ENCODE measurements around the gene EIF4A3.

Gene EIF4A3

DNA sequence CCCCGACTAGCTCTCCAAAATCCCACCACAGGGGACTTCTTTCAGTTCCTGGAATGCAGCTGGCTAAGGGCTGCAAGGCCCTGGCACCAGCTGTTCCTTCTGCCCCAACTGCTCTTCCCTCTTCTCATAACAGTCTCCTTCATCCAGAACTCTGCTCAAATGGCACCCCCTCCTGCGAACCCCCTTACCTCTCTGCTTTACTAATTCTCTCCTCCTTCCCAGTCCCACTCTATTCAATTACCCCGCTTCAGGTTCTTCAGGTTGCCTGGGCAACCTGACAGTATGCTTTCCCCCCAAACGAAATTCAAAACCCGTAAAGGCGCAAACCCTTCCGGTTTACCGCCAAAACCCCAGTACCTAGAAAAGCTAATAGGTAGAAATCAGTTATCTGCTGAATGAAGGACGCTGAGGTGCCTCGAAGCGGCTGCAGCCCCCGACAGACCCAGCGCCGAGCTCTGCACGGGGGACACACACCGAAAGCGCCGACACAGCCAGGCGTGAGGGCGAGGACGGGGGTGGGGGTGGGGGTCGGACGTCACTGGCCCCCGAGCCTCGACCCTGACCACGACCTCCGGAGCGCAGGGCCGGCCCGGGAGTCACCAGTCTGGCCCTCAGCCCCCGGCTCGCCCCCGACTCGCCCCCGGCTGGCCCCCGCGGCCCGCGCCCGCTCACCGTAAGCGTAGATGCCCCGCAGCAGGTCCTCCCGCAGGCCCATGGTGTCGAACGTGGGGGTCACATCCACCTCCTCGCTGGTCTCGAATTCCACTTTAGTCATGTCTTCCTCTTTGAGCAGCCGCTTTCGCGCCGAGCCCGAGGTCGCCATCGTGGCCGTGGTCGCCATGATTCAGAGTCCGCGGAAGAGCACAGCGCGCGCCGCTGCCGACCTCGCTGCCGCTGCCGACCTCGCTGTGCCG lies 550 bp downstream of the EIF4A3 start:
- DNase-seq (ENCODE audit: extremely low spot score) = no peak
- TF ChIP-seq, protein P1, sequence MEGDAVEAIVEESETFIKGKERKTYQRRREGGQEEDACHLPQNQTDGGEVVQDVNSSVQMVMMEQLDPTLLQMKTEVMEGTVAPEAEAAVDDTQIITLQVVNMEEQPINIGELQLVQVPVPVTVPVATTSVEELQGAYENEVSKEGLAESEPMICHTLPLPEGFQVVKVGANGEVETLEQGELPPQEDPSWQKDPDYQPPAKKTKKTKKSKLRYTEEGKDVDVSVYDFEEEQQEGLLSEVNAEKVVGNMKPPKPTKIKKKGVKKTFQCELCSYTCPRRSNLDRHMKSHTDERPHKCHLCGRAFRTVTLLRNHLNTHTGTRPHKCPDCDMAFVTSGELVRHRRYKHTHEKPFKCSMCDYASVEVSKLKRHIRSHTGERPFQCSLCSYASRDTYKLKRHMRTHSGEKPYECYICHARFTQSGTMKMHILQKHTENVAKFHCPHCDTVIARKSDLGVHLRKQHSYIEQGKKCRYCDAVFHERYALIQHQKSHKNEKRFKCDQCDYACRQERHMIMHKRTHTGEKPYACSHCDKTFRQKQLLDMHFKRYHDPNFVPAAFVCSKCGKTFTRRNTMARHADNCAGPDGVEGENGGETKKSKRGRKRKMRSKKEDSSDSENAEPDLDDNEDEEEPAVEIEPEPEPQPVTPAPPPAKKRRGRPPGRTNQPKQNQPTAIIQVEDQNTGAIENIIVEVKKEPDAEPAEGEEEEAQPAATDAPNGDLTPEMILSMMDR (IDR thresholded peaks at IDR 0.05; ENCODE audit: control extremely low read depth, extremely low read depth, low read depth, missing control alignments) = no peak
- ChIA-PET CTCF (interaction anchor here (1.0 to 1.7 kb wide), 3 partner anchors 45 to 138 kb away, joined by 3 to 7 read pairs (median 3); partner anchors contain the start of gene GAA), POLR2A (interaction anchor here (0.6 to 2.1 kb wide), 10 partner anchors 10 to 1371 kb away, joined by 3 to 16 read pairs (median 5); partner anchors contain the start of genes CEP131 and GAA)

DNA sequence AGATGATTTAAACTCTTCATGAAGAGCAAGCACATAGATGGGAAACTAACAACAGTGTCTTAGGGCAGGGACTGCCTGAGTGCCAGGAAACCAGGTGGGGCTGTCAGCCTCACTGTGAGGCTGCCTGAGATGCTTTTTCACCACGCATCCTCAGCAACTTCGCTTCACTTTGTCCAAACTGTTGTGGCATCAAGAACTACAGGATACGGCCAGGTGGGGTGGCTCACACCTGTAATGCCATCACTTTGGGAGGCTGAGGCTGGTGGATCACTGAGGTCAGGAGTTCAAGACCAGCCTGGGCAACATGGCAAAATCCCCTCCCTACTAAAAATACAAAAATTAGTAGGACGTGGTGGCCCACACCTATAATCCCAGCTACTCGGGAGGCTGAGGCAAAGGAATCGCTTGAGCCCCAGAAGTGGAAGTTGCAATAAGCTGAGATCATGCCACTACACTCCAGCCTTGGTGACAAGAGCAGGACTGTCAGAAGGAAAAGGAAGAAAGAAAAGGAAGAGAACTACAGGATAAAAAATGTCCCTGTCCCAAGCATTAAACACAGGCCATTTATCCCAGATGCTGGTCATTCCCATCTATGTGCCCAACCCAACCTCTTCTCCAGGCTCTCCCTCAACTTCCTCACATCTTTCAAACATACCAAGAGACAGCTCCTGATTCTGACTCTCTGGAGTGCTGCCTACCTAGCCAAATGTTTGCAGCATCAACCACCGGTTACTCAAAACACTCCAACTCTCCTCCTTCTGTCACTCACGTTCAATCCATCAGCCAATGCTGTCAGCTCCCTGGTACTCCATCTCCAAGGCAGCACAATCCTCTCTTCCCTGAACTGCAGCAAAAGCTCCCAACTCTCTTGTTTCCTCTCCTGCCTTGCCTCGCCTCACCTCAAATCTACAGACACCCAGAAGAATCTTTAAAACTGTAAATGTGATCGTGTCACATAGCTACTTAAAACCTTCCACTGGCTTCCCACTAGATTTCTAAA lies 1.6 kb downstream of the EIF4A3 start:
- CTCF ChIA-PET = interaction anchor here (1.0 to 1.7 kb wide), 4 partner anchors 44 to 139 kb away, joined by 3 to 7 read pairs (median 3); partner anchors contain the start of gene GAA
- POLR2A ChIA-PET = interaction anchor here (0.6 to 2.1 kb wide), 9 partner anchors 9 to 1078 kb away, joined by 3 to 16 read pairs (median 5); partner anchors contain the start of genes CEP131 and GAA
- TF ChIP-seq, protein P1 (IDR thresholded peaks at IDR 0.05; ENCODE audit: control extremely low read depth, extremely low read depth, low read depth, missing control alignments) = no peak
- DNase-seq (ENCODE audit: extremely low spot score) = no peak

DNA sequence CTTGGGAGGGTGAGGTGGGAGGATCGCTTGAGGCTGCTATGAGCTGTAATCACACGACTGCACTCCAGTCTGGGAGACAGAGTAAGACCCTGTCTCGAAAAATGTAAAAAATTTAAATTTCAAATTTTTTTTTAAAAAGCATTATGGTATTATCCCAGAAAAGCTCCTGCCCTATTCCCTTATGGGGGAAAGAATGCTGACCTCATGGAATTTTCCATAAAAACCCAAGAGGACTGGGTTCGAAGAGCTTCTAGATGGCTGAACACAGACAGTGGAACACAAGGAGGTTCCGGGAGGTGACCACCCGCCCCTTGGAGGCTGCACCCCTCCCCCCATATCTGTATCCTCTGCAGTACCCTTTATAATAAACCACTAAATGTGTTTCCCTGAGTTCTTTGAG lies 4.0 kb downstream of the EIF4A3 start:
- ChIA-PET POLR2A (interaction anchor here (1.6 to 2.6 kb wide), 2 partner anchors 9 to 42 kb away, joined by 4 to 13 read pairs; partner anchors contain the start of gene GAA), CTCF (interaction anchor here (1.2 to 2.6 kb wide), 2 partner anchors 16 to 41 kb away, joined by 3 to 8 read pairs; partner anchors contain the start of gene GAA)
- DNase-seq (ENCODE audit: extremely low spot score) = no peak
- TF ChIP-seq, protein P1 (IDR thresholded peaks at IDR 0.05; ENCODE audit: control extremely low read depth, extremely low read depth, low read depth, missing control alignments) = no peak

DNA sequence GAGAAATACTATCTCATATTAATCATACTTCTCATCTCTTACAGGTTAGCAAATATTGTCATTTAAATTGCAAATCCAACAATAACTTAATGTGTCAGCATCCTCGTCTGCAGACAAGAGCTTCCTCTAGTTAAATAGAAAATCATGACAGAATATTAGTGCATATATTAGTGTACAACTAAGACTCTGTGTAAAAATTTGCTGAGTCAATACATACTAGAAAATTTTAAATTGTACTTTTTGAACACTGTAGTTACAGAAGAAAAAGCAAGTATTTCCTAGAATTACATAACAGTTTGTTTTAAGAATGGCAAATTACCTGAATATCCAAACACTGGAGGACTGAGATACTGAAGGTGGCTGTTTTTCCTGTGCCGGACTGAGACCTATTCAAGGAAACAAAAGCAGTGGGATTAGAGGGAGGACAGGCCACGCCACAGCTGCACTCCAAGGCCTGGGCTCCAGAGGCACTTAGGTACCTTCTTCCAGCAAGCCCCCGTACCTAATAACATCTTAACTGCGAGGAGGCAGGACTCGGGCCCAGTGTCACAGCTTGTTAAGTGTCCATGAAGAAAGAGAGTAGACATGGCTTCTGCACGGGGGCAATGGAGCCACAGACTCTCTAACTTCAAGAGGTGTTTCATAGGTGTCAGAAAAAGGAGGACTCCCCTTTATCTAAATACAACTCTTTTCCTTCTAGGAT lies 5.3 kb downstream of the EIF4A3 start:
- ChIA-PET CTCF (interaction anchor here (2.6 kb wide), 1 partner anchor 40 kb away, joined by 8 read pairs; the partner anchor contains the start of gene GAA), POLR2A (interaction anchor here (0.8 to 1.2 kb wide), 2 partner anchors 40 to 70 kb away, joined by 3 read pairs; partner anchors contain the start of gene GAA)
- no peak for DNase-seq (ENCODE audit: extremely low spot score)
- TF ChIP-seq, protein P1 (IDR thresholded peaks at IDR 0.05; ENCODE audit: control extremely low read depth, extremely low read depth, low read depth, missing control alignments) = no peak

DNA sequence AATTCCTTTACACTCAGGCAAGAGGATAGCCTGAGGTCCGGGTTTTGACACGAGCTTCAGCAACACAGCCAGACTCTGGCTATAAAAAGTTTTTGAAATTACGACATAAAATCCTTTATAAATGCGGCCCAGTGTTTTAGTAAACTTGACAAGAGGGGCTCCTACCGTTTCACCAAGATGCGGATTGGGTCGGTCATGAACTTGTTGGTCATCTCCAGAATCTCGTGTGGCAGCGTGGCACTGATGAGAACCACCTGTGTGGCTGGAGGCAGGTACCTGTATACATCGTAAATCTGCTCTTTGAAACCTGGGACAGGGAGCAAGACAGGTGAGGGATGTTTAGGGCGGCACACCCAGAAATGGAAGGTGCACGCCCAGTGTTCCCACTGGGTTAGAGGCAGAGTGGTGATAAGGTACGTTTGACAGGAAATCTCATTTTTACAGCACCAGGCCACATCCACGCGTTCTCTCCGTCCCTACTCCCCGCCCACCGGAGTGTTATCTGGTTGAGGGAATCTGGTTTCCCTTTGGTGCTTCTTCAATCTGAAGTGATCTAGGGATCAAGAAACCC lies 8.0 kb downstream of the EIF4A3 start:
- POLR2A ChIA-PET = no interaction called here
- TF ChIP-seq, protein P1 (IDR thresholded peaks at IDR 0.05; ENCODE audit: control extremely low read depth, extremely low read depth, low read depth, missing control alignments) = no peak
- CTCF ChIA-PET = interaction anchor here (1.0 to 1.2 kb wide), 2 partner anchors 10 to 37 kb away, joined by 3 read pairs; partner anchors contain the start of gene GAA
- DNase-seq (ENCODE audit: extremely low spot score) = no peak
